Measurements from ENCODE around the gene FAM89B. TPM values are rescaled to one million over a fixed set of nuclear protein-coding genes. Genes with fewer than 3 reads are reported as not detected.

FAM89B gene
- polyA plus RNA-seq, 3 donors from 2014 or later, result 98.6 to 173 (median 158) TPM

DNA sequence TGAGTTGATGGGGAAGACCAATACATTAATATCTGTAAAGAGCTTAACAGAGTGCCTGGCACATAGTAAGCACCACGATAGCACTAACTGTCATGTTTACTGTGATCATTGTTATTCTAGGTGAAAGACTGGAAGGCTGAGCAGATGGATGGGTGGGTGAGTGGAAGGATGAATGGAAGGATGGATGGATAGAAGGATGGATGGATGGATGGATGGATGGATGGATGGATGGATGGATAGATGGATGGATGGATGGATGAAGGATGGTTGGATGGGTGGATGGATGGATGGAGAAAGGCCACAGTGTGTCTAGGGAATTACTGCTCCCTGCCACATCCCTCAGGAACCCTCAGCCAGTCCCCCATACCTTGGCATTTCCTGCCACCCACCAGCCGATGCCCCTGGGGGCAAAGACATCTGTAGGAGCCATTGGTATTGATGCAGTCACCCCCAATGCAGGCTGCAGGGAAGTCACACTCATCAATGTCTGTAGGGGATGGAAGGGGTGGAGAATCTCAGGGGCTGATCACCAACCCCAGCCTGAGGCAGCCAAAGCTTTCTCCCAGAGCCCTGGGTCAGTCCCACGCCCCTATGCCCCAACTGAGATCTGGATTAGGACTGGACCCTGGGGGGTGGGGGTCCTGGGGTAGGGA lies 29.5 kb upstream of the FAM89B start:
- Mint-ChIP-seq H3K27me3 (ENCODE audit: low read depth in 3 of 3) (peaks cover 3 to 5% (median 3%) of the 10 kb centered on the region in 3 donors), H3K4me1 (peaks cover 25 to 36% of the 10 kb centered on the region in 2 donors), H3K27ac (peak overlapping the region in 5 of 6 donors; percentile 5 to 79 (median 67)), H3K36me3 (peaks cover 0 to 4% (median 0%) of the 10 kb centered on the region in 3 donors), H3K4me3 (no peak overlapping the region), H3K9me3 (no peaks in the 10 kb centered on the region)
- DNase-seq, result no peak

DNA sequence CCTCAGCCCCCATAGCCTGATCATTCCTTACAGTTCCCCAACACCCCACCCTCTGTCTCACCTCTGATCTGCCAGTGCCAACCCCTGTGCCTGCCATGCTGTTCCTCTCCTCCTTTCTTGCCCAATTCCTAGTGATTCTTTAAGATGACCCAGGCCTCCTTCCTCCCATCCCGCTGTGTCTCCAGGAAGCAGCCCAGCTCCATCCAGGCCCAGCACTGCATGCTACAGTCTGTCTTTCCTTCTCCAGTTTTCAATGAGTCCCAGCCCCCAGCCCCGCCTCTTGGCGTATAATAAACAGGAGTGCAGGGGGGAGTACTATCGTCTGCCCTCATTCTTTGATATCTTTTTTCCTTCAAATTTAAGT lies 26.5 kb upstream of the FAM89B start:
- Mint-ChIP-seq H3K9me3 (peaks cover 0 to 2% (median 0%) of the 10 kb centered on the region in 6 donors), H3K36me3 (peaks cover 0 to 13% (median 4%) of the 10 kb centered on the region in 3 donors), H3K4me1 (peaks cover 35 to 42% of the 10 kb centered on the region in 2 donors), H3K27me3 (ENCODE audit: low read depth in 3 of 3) (peaks cover 0 to 5% (median 3%) of the 10 kb centered on the region in 3 donors), H3K4me3 (peak overlapping the region; percentile 73 to 83 (median 76)), H3K27ac (peak overlapping the region; percentile 85 to 96 (median 94))
- DNase-seq, result no peak

- Mint-ChIP-seq H3K4me1 (peaks cover 30 to 38% of the 10 kb centered on the region in 2 donors), H3K27me3 (ENCODE audit: low read depth in 3 of 3) (peaks cover under 1 to 4% (median 3%) of the 10 kb centered on the region in 3 donors), H3K36me3 (peaks cover 0 to 15% (median 6%) of the 10 kb centered on the region in 3 donors), H3K27ac (peak overlapping the region; percentile 85 to 96 (median 94)), H3K4me3 (peak overlapping the region; percentile 73 to 85 (median 83)), H3K9me3 (peaks cover 0 to 2% (median 0%) of the 10 kb centered on the region in 6 donors)
- DNase-seq, result peak; percentile 97 to 98 (median 98)
Measured at GRCh38 chr11:65546217-65546958, 25.9 kb upstream of the FAM89B start.

GRCh38 chr11:65547446-65548125 lies 24.8 kb upstream of the FAM89B start:
- DNase-seq, result no peak
- peaks cover 3 to 6% (median 4%) of the 10 kb centered on the region in 3 donors for H3K27me3 Mint-ChIP-seq (ENCODE audit: low read depth in 3 of 3)
- peak overlapping the region in 3 of 5 donors; percentile 47 to 61 (median 51) for H3K4me3 Mint-ChIP-seq
- H3K4me1 Mint-ChIP-seq, result peaks cover 36 to 41% of the 10 kb centered on the region in 2 donors
- peaks cover 9 to 20% (median 16%) of the 10 kb centered on the region in 3 donors for H3K36me3 Mint-ChIP-seq
- peaks cover 0 to 2% (median 0%) of the 10 kb centered on the region in 6 donors for H3K9me3 Mint-ChIP-seq
- peak overlapping the region in 5 of 6 donors; percentile 45 to 77 (median 65) for H3K27ac Mint-ChIP-seq

DNA sequence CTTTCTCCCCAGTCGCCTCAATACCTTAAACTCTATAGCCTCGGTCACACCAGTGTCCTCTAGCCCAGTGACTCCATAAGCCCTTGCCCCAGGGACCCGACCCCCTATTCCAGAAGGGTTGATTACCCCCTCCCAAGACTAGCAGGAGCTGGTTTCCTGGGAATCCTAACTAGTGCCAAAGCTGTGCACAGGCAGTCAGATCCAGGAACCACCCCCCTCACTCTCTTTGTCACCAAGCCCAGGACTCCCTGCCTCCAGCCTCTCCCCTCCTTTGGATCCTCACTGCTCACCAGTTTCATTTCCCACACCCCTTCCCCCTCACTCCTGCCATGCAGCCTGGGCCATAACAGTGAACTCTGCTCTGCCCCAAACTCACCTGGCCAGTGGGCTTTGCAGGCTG lies 23.9 kb upstream of the FAM89B start:
- peak overlapping the region in 3 of 5 donors; percentile 47 to 61 (median 51) for H3K4me3 Mint-ChIP-seq
- peaks cover 0 to 2% (median 0%) of the 10 kb centered on the region in 6 donors for H3K9me3 Mint-ChIP-seq
- DNase-seq, result no peak
- peak overlapping the region in 4 of 6 donors; percentile 60 to 77 (median 74) for H3K27ac Mint-ChIP-seq
- H3K27me3 Mint-ChIP-seq (ENCODE audit: low read depth in 3 of 3), result peaks cover 3 to 6% (median 4%) of the 10 kb centered on the region in 3 donors
- peaks cover 9 to 17% (median 16%) of the 10 kb centered on the region in 3 donors for H3K36me3 Mint-ChIP-seq
- H3K4me1 Mint-ChIP-seq, result peaks cover 38 to 44% of the 10 kb centered on the region in 2 donors

- peaks cover 0 to 2% (median 0%) of the 10 kb centered on the region in 6 donors for H3K9me3 Mint-ChIP-seq
- H3K4me1 Mint-ChIP-seq, result peaks cover 38 to 44% of the 10 kb centered on the region in 2 donors
- H3K36me3 Mint-ChIP-seq, result peaks cover 9 to 17% (median 16%) of the 10 kb centered on the region in 3 donors
- DNase-seq, result no peak
- H3K27ac Mint-ChIP-seq, result peak overlapping the region in 3 of 6 donors; percentile 6 to 78 (median 65)
- H3K27me3 Mint-ChIP-seq (ENCODE audit: low read depth in 3 of 3), result peaks cover 3 to 6% (median 4%) of the 10 kb centered on the region in 3 donors
- peak overlapping the region in 1 of 5 donors; percentile 44 for H3K4me3 Mint-ChIP-seq
Measured at GRCh38 chr11:65549096-65549495, 23.2 kb upstream of the FAM89B start.

DNA sequence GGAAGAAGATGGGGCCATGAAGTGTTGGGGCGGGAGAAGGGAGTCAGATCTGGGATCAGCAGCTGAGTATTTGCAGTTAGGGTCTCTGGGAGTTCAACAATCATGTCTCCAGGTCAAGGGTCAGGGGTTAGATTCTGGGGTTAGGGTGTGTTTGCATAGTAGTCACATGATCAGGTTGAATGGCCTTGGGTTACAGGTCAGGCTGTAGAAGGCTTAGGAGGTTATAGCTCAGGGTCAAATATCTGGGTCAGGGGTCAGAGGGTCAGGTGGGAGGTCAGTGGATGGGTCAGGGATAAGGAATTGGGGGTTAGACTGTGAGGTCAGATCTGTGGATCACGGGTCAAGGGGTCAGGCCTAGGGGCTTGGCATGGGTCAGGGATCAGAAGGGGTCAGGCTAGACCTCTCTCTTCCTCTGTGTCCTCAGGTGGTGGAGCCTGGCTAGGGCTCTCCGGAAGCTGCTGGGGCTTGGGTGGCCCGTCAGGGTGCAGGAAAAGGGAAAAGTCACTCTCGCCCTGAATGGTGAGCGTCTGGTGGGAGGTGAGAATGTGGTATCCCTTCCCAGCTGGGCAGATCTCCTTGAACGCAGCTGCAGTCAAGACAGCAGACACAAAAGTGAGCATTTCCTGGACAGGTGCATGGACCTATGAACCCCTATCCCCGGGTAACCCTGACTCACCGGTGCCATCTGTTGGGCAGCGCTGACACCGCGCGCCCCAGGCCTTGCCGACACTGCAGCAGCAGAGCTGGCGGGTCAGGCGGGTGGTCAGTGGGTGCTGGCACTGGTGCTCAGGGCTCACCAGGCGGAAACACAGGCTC lies 20.6 kb upstream of the FAM89B start:
- peak overlapping the region in 1 of 5 donors; percentile 9 for H3K4me3 Mint-ChIP-seq
- H3K4me1 Mint-ChIP-seq, result peaks cover 54 to 56% of the 10 kb centered on the region in 2 donors
- H3K9me3 Mint-ChIP-seq, result peaks cover 0 to 2% (median 0%) of the 10 kb centered on the region in 6 donors
- peak overlapping the region in 3 of 6 donors; percentile 54 to 71 (median 67) for H3K27ac Mint-ChIP-seq
- peaks cover 9 to 17% (median 16%) of the 10 kb centered on the region in 3 donors for H3K36me3 Mint-ChIP-seq
- H3K27me3 Mint-ChIP-seq (ENCODE audit: low read depth in 3 of 3), result peaks cover 3 to 5% (median 4%) of the 10 kb centered on the region in 3 donors
- peak; percentile 49 to 59 (median 53) for DNase-seq

GRCh38 chr11:65552388-65552951 lies 19.9 kb upstream of the FAM89B start:
- H3K4me3 Mint-ChIP-seq, result peak overlapping the region in 1 of 5 donors; percentile 9
- peaks cover 0 to 2% (median 0%) of the 10 kb centered on the region in 6 donors for H3K9me3 Mint-ChIP-seq
- DNase-seq, result no peak
- H3K36me3 Mint-ChIP-seq, result peaks cover 9 to 17% (median 16%) of the 10 kb centered on the region in 3 donors
- H3K4me1 Mint-ChIP-seq, result peaks cover 57 to 61% of the 10 kb centered on the region in 2 donors
- H3K27ac Mint-ChIP-seq, result peak overlapping the region; percentile 9 to 79 (median 60)
- H3K27me3 Mint-ChIP-seq (ENCODE audit: low read depth in 3 of 3), result peaks cover 2 to 4% (median 4%) of the 10 kb centered on the region in 3 donors

- Mint-ChIP-seq H3K9me3 (peaks cover 0 to 2% (median 0%) of the 10 kb centered on the region in 6 donors), H3K27ac (peak overlapping the region in 3 of 6 donors; percentile 45 to 68 (median 56)), H3K4me1 (peaks cover 51 to 53% of the 10 kb centered on the region in 2 donors), H3K27me3 (ENCODE audit: low read depth in 3 of 3) (peaks cover 2 to 4% (median 4%) of the 10 kb centered on the region in 3 donors), H3K36me3 (peaks cover 9 to 17% (median 16%) of the 10 kb centered on the region in 3 donors), H3K4me3 (peak overlapping the region; percentile 4 to 56 (median 52))
- peak; percentile 53 to 70 (median 62) for DNase-seq
Measured at GRCh38 chr11:65553301-65554001, 18.9 kb upstream of the FAM89B start.

GRCh38 chr11:65554057-65554818 lies 18.1 kb upstream of the FAM89B start:
- peaks cover 0 to under 1% (median 0%) of the 10 kb centered on the region in 6 donors for H3K9me3 Mint-ChIP-seq
- H3K4me3 Mint-ChIP-seq, result peak overlapping the region; percentile 59 to 75 (median 67)
- peaks cover 51 to 53% of the 10 kb centered on the region in 2 donors for H3K4me1 Mint-ChIP-seq
- H3K27ac Mint-ChIP-seq, result peak overlapping the region; percentile 82 to 91 (median 86)
- H3K36me3 Mint-ChIP-seq, result peaks cover 9 to 14% (median 13%) of the 10 kb centered on the region in 3 donors
- peaks cover 2 to 4% (median 4%) of the 10 kb centered on the region in 3 donors for H3K27me3 Mint-ChIP-seq (ENCODE audit: low read depth in 3 of 3)
- no peak for DNase-seq

DNA sequence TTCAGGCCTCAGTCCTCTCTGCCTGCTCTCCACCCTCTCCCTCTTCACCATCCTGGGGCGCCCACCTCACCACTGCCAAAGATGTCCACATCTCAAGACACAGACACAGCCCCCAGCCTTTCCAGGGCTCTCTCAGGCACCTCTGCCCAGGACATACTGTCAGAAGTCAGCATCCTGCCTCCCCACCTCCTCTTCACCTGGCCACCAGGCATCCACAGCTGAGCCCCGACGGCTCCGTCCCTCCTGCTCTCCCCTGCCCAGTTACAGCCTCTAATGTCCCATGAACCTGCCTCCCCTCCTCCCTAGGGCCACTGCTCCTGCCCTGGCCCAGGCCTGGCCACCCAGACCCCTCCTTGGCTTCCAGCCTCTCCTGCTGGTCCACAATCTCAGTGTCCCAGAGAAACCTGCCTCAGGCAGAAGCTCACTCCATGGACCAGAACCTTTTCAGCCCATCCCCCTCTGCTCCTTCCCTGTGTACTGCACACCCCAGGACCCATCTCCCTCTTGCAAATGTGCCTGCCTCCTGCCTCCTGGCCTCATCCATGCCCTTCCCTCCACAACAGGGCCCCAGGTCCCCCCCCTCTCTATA lies 17.4 kb upstream of the FAM89B start:
- Mint-ChIP-seq H3K4me1 (peaks cover 50 to 56% of the 10 kb centered on the region in 2 donors), H3K27me3 (ENCODE audit: low read depth in 3 of 3) (peaks cover 2 to 4% (median 4%) of the 10 kb centered on the region in 3 donors), H3K27ac (peak overlapping the region; percentile 82 to 91 (median 86)), H3K36me3 (peaks cover 8 to 12% (median 9%) of the 10 kb centered on the region in 3 donors), H3K4me3 (peak overlapping the region in 4 of 5 donors; percentile 62 to 75 (median 68)), H3K9me3 (no peaks in the 10 kb centered on the region)
- DNase-seq, result no peak
